HG03108 (cell line): ENCODE measurements around the gene TMEM158.

Experiments used
- ATAC-seq: cut with Tn5 transposase; IDR thresholded peaks from one replicate; pipeline ENCODE4 v1.9.1; 2021; ENCODE audit warnings: moderate library complexity; ENCODE audit not compliant: unreplicated experiment

TMEM158 gene

GRCh38 chr3:45178183-45179023 lies 47.7 kb downstream of the TMEM158 start:
- ATAC-seq = no peak

GRCh38 chr3:45176912-45177311 lies 49.2 kb downstream of the TMEM158 start:
- no peak for ATAC-seq
